HEK293 (cell line): Measurements from ENCODE around the gene PROSER3.

ENCODE experiments used
- IKZF3 ChIP-seq: fragments of 450-650 bp; IDR thresholded peaks from 2 replicates; pipeline ENCODE4 v1.5.0; 2018; ENCODE audit warnings: missing biosample characterization, mild to moderate bottlenecking, missing genetic modification characterization, moderate library complexity
- KLF10 ChIP-seq: fragments of 450-650 bp; IDR thresholded peaks from 2 replicates; pipeline ENCODE4 v1.5.1; 2018; ENCODE audit warnings: missing biosample characterization, mild to moderate bottlenecking, missing genetic modification characterization
- OVOL3 ChIP-seq: fragments of 450-650 bp; formaldehyde crosslinking; IDR thresholded peaks from 2 replicates; pipeline ENCODE4 v1.5.1; 2016; ENCODE audit warnings: missing biosample characterization, missing genetic modification characterization
- SCRT2 ChIP-seq: fragments of 450-650 bp; formaldehyde crosslinking; IDR thresholded peaks from 2 replicates; pipeline ENCODE4 v1.5.1; 2016; ENCODE audit warnings: missing biosample characterization, missing genetic modification characterization
- SP7 ChIP-seq: fragments of 450-650 bp; formaldehyde crosslinking; IDR thresholded peaks from 2 replicates; pipeline ENCODE4 v1.5.1; 2016; ENCODE audit warnings: missing biosample characterization, missing genetic modification characterization
- YY1 ChIP-seq: fragments of 450-650 bp; formaldehyde crosslinking; IDR thresholded peaks from 2 replicates; pipeline ENCODE4 v1.5.1; 2018; ENCODE audit warnings: missing biosample characterization, missing genetic modification characterization
- ZBTB17 ChIP-seq: fragments of 450-650 bp; formaldehyde crosslinking; IDR thresholded peaks from 2 replicates; pipeline ENCODE4 v1.5.1; 2016; ENCODE audit warnings: missing biosample characterization, missing genetic modification characterization
- ZBTB20 ChIP-seq: fragments of 450-650 bp; formaldehyde crosslinking; IDR thresholded peaks from 2 replicates; pipeline ENCODE4 v1.5.1; 2016; ENCODE audit warnings: missing biosample characterization, missing genetic modification characterization
- ZBTB48 ChIP-seq: fragments of 450-650 bp; formaldehyde crosslinking; IDR thresholded peaks from 2 replicates; pipeline ENCODE4 v1.5.1; 2016; ENCODE audit warnings: missing biosample characterization, missing genetic modification characterization
- ZFHX2 ChIP-seq: fragments of 450-650 bp; formaldehyde crosslinking; conservative IDR thresholded peaks from 2 replicates; pipeline ENCODE4 v1.5.1; 2016; ENCODE audit warnings: missing biosample characterization, missing genetic modification characterization
- ZFP69B ChIP-seq: fragments of 450-650 bp; formaldehyde crosslinking; IDR thresholded peaks from 2 replicates; pipeline ENCODE4 v1.5.1; 2016; ENCODE audit warnings: missing biosample characterization, missing genetic modification characterization
- ZNF10 ChIP-seq: fragments of 450-650 bp; formaldehyde crosslinking; IDR thresholded peaks from 2 replicates; pipeline ENCODE4 v1.5.1; 2017; ENCODE audit warnings: missing biosample characterization, missing genetic modification characterization
- ZNF112 ChIP-seq: fragments of 450-650 bp; formaldehyde crosslinking; IDR thresholded peaks from 2 replicates; pipeline ENCODE4 v1.5.0; 2017; ENCODE audit warnings: missing biosample characterization, missing genetic modification characterization
- ZNF155 ChIP-seq: fragments of 450-650 bp; formaldehyde crosslinking; IDR thresholded peaks from 2 replicates; pipeline ENCODE4 v1.5.1; 2016; ENCODE audit warnings: missing biosample characterization, missing genetic modification characterization
- ZNF169 ChIP-seq: fragments of 450-650 bp; formaldehyde crosslinking; IDR thresholded peaks from 2 replicates; pipeline ENCODE4 v1.5.1; 2016; ENCODE audit warnings: missing biosample characterization, missing genetic modification characterization
- ZNF2 ChIP-seq: fragments of 450-650 bp; formaldehyde crosslinking; IDR thresholded peaks from 2 replicates; pipeline ENCODE4 v1.5.1; 2016; ENCODE audit warnings: missing biosample characterization, missing genetic modification characterization
- ZNF24 ChIP-seq: fragments of 450-650 bp; formaldehyde crosslinking; IDR thresholded peaks from 2 replicates; pipeline ENCODE4 v1.5.1; 2016; ENCODE audit warnings: missing biosample characterization, missing genetic modification characterization
- ZNF416 ChIP-seq: fragments of 450-650 bp; formaldehyde crosslinking; IDR thresholded peaks from 2 replicates; pipeline ENCODE4 v1.5.1; 2016; ENCODE audit warnings: missing biosample characterization, missing genetic modification characterization
- ZNF561 ChIP-seq: fragments of 450-650 bp; IDR thresholded peaks from 2 replicates; pipeline ENCODE4 v1.5.1; 2018; ENCODE audit warnings: missing biosample characterization, missing genetic modification characterization, borderline replicate concordance
- ZNF645 ChIP-seq: fragments of 450-650 bp; formaldehyde crosslinking; IDR thresholded peaks from 2 replicates; pipeline ENCODE4; 2016; ENCODE audit warnings: missing biosample characterization, missing genetic modification characterization
- TF ChIP-seq, protein P1 (sequence below): sonication (generic); formaldehyde crosslinking; IDR thresholded peaks from 2 replicates; pipeline ENCODE4 v1.8.1; 2022; ENCODE audit warnings: mild to moderate bottlenecking, moderate library complexity, missing genetic modification reagents
- TF ChIP-seq, protein P2 (sequence below): fragments of 450-650 bp; formaldehyde crosslinking; IDR thresholded peaks from 2 replicates; pipeline ENCODE4 v1.5.1; 2016; ENCODE audit warnings: missing biosample characterization, missing genetic modification characterization
- TF ChIP-seq, protein P3 (sequence below): fragments of 450-650 bp; formaldehyde crosslinking; conservative IDR thresholded peaks from 2 replicates; pipeline ENCODE4 v1.5.1; 2016; ENCODE audit warnings: low read depth, missing biosample characterization, missing genetic modification characterization
- TF ChIP-seq, protein P4 (sequence below): fragments of 450-650 bp; formaldehyde crosslinking; conservative IDR thresholded peaks from 2 replicates; pipeline ENCODE4 v1.5.1; 2016; ENCODE audit warnings: low read depth, missing biosample characterization, missing genetic modification characterization
- TF ChIP-seq, protein P5 (sequence below): fragments of 450-650 bp; formaldehyde crosslinking; IDR thresholded peaks from 2 replicates; pipeline ENCODE4 v1.5.1; 2017; ENCODE audit warnings: missing biosample characterization, missing genetic modification characterization

Gene PROSER3

GRCh38 chr19:35757749-35758608 is at the start of gene PROSER3 (continued):
- TF ChIP-seq ZNF645 (tag by site-specific recombination): peak; percentile 63; the same call in 1 of the 2 replicates
- no peak for TF ChIP-seq ZNF155
- peak; percentile 87 for TF ChIP-seq KLF10
- TF ChIP-seq ZFP69B: peak; percentile 78
- no peak for TF ChIP-seq ZNF416 (tag by site-specific recombination)
- TF ChIP-seq ZNF169 (tag by site-specific recombination): no peak
- TF ChIP-seq ZNF561 (tag by site-specific recombination): peak; percentile 91; the same call in 1 of the 2 replicates
- TF ChIP-seq ZNF24: peak; percentile 81; the same call in 1 of the 2 replicates
- TF ChIP-seq IKZF3: peak; percentile 95
- TF ChIP-seq ZBTB20 (tag by site-specific recombination): peak; percentile 81
- TF ChIP-seq ZNF2 (tag by site-specific recombination): peak; percentile 78
- TF ChIP-seq ZNF10 (tag by site-specific recombination): peak; percentile 95; the same call in 1 of the 2 replicates
- TF ChIP-seq, protein P1, sequence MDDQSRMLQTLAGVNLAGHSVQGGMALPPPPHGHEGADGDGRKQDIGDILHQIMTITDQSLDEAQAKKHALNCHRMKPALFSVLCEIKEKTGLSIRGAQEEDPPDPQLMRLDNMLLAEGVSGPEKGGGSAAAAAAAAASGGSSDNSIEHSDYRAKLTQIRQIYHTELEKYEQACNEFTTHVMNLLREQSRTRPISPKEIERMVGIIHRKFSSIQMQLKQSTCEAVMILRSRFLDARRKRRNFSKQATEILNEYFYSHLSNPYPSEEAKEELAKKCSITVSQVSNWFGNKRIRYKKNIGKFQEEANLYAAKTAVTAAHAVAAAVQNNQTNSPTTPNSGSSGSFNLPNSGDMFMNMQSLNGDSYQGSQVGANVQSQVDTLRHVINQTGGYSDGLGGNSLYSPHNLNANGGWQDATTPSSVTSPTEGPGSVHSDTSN (CRISPR knock-in tag): peak; percentile 94
- TF ChIP-seq, protein P2, sequence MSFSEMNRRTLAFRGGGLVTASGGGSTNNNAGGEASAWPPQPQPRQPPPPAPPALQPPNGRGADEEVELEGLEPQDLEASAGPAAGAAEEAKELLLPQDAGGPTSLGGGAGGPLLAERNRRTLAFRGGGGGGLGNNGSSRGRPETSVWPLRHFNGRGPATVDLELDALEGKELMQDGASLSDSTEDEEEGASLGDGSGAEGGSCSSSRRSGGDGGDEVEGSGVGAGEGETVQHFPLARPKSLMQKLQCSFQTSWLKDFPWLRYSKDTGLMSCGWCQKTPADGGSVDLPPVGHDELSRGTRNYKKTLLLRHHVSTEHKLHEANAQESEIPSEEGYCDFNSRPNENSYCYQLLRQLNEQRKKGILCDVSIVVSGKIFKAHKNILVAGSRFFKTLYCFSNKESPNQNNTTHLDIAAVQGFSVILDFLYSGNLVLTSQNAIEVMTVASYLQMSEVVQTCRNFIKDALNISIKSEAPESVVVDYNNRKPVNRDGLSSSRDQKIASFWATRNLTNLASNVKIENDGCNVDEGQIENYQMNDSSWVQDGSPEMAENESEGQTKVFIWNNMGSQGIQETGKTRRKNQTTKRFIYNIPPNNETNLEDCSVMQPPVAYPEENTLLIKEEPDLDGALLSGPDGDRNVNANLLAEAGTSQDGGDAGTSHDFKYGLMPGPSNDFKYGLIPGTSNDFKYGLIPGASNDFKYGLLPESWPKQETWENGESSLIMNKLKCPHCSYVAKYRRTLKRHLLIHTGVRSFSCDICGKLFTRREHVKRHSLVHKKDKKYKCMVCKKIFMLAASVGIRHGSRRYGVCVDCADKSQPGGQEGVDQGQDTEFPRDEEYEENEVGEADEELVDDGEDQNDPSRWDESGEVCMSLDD (tag by site-specific recombination): 0 out of 2 replicates have a peak, but pooled peaks have one; percentile 79
- TF ChIP-seq ZFHX2 (tag by site-specific recombination): peak; percentile 94
- TF ChIP-seq ZBTB17 (tag by site-specific recombination): peak; percentile 98
- TF ChIP-seq, protein P3, sequence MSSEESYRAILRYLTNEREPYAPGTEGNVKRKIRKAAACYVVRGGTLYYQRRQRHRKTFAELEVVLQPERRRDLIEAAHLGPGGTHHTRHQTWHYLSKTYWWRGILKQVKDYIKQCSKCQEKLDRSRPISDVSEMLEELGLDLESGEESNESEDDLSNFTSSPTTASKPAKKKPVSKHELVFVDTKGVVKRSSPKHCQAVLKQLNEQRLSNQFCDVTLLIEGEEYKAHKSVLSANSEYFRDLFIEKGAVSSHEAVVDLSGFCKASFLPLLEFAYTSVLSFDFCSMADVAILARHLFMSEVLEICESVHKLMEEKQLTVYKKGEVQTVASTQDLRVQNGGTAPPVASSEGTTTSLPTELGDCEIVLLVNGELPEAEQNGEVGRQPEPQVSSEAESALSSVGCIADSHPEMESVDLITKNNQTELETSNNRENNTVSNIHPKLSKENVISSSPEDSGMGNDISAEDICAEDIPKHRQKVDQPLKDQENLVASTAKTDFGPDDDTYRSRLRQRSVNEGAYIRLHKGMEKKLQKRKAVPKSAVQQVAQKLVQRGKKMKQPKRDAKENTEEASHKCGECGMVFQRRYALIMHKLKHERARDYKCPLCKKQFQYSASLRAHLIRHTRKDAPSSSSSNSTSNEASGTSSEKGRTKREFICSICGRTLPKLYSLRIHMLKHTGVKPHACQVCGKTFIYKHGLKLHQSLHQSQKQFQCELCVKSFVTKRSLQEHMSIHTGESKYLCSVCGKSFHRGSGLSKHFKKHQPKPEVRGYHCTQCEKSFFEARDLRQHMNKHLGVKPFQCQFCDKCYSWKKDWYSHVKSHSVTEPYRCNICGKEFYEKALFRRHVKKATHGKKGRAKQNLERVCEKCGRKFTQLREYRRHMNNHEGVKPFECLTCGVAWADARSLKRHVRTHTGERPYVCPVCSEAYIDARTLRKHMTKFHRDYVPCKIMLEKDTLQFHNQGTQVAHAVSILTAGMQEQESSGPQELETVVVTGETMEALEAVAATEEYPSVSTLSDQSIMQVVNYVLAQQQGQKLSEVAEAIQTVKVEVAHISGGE: peak; percentile 96
- TF ChIP-seq ZBTB48: peak; percentile 96
- TF ChIP-seq, protein P4, sequence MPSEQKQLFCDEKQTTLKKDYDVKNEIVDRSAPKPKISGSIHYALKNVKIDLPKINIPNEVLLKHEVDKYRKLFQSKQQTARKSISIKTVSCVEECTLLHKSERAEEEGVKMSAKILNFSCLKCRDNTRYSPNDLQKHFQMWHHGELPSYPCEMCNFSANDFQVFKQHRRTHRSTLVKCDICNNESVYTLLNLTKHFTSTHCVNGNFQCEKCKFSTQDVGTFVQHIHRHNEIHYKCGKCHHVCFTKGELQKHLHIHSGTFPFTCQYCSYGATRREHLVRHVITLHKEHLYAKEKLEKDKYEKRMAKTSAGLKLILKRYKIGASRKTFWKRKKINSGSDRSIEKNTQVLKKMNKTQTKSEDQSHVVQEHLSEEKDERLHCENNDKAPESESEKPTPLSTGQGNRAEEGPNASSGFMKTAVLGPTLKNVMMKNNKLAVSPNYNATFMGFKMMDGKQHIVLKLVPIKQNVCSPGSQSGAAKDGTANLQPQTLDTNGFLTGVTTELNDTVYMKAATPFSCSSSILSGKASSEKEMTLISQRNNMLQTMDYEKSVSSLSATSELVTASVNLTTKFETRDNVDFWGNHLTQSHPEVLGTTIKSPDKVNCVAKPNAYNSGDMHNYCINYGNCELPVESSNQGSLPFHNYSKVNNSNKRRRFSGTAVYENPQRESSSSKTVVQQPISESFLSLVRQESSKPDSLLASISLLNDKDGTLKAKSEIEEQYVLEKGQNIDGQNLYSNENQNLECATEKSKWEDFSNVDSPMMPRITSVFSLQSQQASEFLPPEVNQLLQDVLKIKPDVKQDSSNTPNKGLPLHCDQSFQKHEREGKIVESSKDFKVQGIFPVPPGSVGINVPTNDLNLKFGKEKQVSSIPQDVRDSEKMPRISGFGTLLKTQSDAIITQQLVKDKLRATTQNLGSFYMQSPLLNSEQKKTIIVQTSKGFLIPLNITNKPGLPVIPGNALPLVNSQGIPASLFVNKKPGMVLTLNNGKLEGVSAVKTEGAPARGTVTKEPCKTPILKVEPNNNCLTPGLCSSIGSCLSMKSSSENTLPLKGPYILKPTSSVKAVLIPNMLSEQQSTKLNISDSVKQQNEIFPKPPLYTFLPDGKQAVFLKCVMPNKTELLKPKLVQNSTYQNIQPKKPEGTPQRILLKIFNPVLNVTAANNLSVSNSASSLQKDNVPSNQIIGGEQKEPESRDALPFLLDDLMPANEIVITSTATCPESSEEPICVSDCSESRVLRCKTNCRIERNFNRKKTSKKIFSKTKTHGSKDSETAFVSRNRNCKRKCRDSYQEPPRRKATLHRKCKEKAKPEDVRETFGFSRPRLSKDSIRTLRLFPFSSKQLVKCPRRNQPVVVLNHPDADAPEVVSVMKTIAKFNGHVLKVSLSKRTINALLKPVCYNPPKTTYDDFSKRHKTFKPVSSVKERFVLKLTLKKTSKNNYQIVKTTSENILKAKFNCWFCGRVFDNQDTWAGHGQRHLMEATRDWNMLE (tag by site-specific recombination): peak; percentile 31; the same call in 1 of the 2 replicates
- peak; percentile 94 for TF ChIP-seq YY1 (tag by site-specific recombination)
- TF ChIP-seq SP7 (tag by site-specific recombination): peak; percentile 83
- TF ChIP-seq, protein P5, sequence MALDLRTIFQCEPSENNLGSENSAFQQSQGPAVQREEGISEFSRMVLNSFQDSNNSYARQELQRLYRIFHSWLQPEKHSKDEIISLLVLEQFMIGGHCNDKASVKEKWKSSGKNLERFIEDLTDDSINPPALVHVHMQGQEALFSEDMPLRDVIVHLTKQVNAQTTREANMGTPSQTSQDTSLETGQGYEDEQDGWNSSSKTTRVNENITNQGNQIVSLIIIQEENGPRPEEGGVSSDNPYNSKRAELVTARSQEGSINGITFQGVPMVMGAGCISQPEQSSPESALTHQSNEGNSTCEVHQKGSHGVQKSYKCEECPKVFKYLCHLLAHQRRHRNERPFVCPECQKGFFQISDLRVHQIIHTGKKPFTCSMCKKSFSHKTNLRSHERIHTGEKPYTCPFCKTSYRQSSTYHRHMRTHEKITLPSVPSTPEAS (tag by site-specific recombination): peak; percentile 50
- no peak for TF ChIP-seq ZNF112 (tag by site-specific recombination)
- TF ChIP-seq OVOL3 (tag by site-specific recombination): peak; percentile 93
- peak; percentile 66 for TF ChIP-seq SCRT2
